Spleen (tissue), 11 donors: Measurements from ENCODE around the gene TRIO. TPM values are rescaled to one million over a fixed set of nuclear protein-coding genes. Genes with fewer than 3 reads are reported as not detected.

Experiments
- DNase-seq: peaks from one replicate; pipeline ENCODE4 v3.0.0-alpha.2; 2020
- H3K27ac ChIP-seq, 8 donors: fragments of 200-600 bp; sonication (generic) in 7 of 8; 1 replicate in 4 of 8; 2 replicates in 4 of 8; pipeline versions ENCODE4 v1.5.0 to v1.8.0; 2016 to 2021; ENCODE audit warnings: inconsistent platforms in 4 of 8, mild to moderate bottlenecking in 4 of 8, moderate library complexity in 1 of 8
- H3K27me3 ChIP-seq, 7 donors: fragments of 200-600 bp; sonication (generic) in 6 of 7; replicated peaks in 1 of 7; 1 replicate in 4 of 7; 2 replicates in 3 of 7; pipeline versions ENCODE4 v1.5.0 to v1.8.0; 2016 to 2021; ENCODE audit warnings: inconsistent platforms in 3 of 7, mild to moderate bottlenecking in 1 of 7
- H3K36me3 ChIP-seq, 6 donors: fragments of 200-600 bp; sonication (generic) in 5 of 6; 1 replicate in 4 of 6; 2 replicates in 2 of 6; pipeline versions ENCODE4 v1.5.0 to v1.8.0; 2016 to 2021; ENCODE audit warnings: inconsistent platforms in 2 of 6
- H3K4me1 ChIP-seq, 6 donors: fragments of 200-600 bp; sonication (generic) in 5 of 6; 1 replicate in 3 of 6; 2 replicates in 3 of 6; pipeline versions ENCODE4 v1.5.0 to v1.8.0; 2016 to 2021; ENCODE audit warnings: inconsistent platforms in 3 of 6
- H3K4me3 ChIP-seq, 8 donors: fragments of 200-600 bp; sonication (generic) in 7 of 8; 1 replicate in 4 of 8; 2 replicates in 4 of 8; pipeline versions ENCODE4 v1.5.0 to v1.8.0; 2016 to 2021; ENCODE audit warnings: inconsistent platforms in 4 of 8, mild to moderate bottlenecking in 4 of 8, moderate library complexity in 2 of 8
- H3K9me3 ChIP-seq, 8 donors: fragments of 200-600 bp; sonication (generic) in 7 of 8; 1 replicate in 4 of 8; 2 replicates in 4 of 8; pipeline versions ENCODE4 v1.5.0 to v1.8.0; 2016 to 2021; ENCODE audit warnings: inconsistent platforms in 4 of 8
- CTCF ChIP-seq, 11 experiments: fragments of 200-600 bp in 7 of 11; fragments of 450-650 bp in 4 of 11; sonication (generic) in 4 of 11; IDR thresholded peaks in 8 of 11; conservative IDR thresholded peaks in 3 of 11; 1 replicate in 7 of 11; 2 replicates in 4 of 11; pipeline versions ENCODE4 v1.4.0 to v1.8.0; 2016 to 2021; ENCODE audit warnings: antibody characterized with exemption in 11 of 11, inconsistent platforms in 4 of 11, mild to moderate bottlenecking in 1 of 11
- POLR2A ChIP-seq, 3 donors: fragments of 450-650 bp; IDR thresholded peaks; one replicate each; pipeline ENCODE4 v1.5.1; 2017; ENCODE audit warnings: antibody characterized with exemption in 3 of 3, mild to moderate bottlenecking in 1 of 3
- POLR2AphosphoS5 ChIP-seq, 3 donors: sonication (generic); formaldehyde crosslinking; IDR thresholded peaks; one replicate each; pipeline ENCODE4 v1.5.1; 2017; ENCODE audit warnings: antibody characterized with exemption in 3 of 3
- WGBS, 5 donors: extraction: QIAGEN DNeasy Blood & Tissue Kit in 3 of 5; methylation state at CpG; one replicate each; pipeline versions ENCODE4 v1.1.5 to v1.1.7; 2013 to 2018; 5-methylcytosine and 5-hydroxymethylcytosine counted together
- intact Hi-C: fragments of 100-400 bp; cut with DNase I; formaldehyde crosslinking; loops from one replicate; pipeline ENCODE4 v1.15.0; 2023; ENCODE audit warnings: low total_unique reads
- polyA plus RNA-seq, 3 donors: library from polyadenylated mRNA; stranded (reverse); fragments of 200-250 nt; gene quantifications; one replicate each; pipeline ENCODE4 v1.2.1, GENCODE V29; 2013
- total RNA-seq, 7 donors: library from RNA; depleted of rRNA in 3 of 7; stranded (reverse); fragments of >200 nt in 3 of 7; fragmentation: NEBNext Ultra II Directional in 4 of 7; extraction: Animal tissue kit (Norgen Biotek cat#: 25700) in 4 of 7; gene quantifications; one replicate each; pipeline versions ENCODE4 v1.1.0 to v1.2.1, GENCODE V29; 2016 to 2021
- donor health status: healthy with polysubstance abuse.
- donor health status: DM: no; HTN: no; CAD: no; lungs with moderate emphysema.
- donor health status: DM: no; HTN: no; CAD: no.
- donor health status: Bipolar disorder and iron deficiency.
- donor health status: healthy.
- donor health status: DM: no; HTN: no; CAD: no.
- donor health status: DM: yes; HTN: yes; CAD: no.

Gene TRIO
- total and polyA plus RNA-seq, 10 donors = 21.5 to 280 (median 190) TPM

GRCh38 chr5:14266686-14267085 lies 123.5 kb downstream of the TRIO start:
- TF ChIP-seq POLR2AphosphoS5 (IDR thresholded peaks at IDR 0.05) (no peak), POLR2A (IDR thresholded peaks at IDR 0.05) (no peak), CTCF (IDR thresholded peaks at IDR 0.05 in 8 of 11, conservative IDR thresholded peaks at IDR 0.05 in 3 of 11) (no peak)
- no peak for DNase-seq
- H3K4me3 ChIP-seq = no peak overlapping the region
- H3K9me3 ChIP-seq = no peaks in the 10 kb centered on the region
- H3K27ac ChIP-seq = no peak overlapping the region
- intact Hi-C loops = loop anchor here (5.0 to 10.0 kb wide), 3 partner anchors 52 to 159 kb away; partner anchors contain the start of gene TRIO
- no peaks in the 10 kb centered on the region for H3K27me3 ChIP-seq
- H3K4me1 ChIP-seq = peaks cover 24 to 75% (median 43%) of the 10 kb centered on the region in 6 donors
- H3K36me3 ChIP-seq = peaks cover 0 to 9% (median 3%) of the 10 kb centered on the region in 6 donors
- 35 to 65% (median 39%) methylated on average over 3 of the region's 3 CpGs for WGBS, 5 donors

- Histone ChIP-seq H3K36me3 (peaks cover 0 to 14% (median 5%) of the 10 kb centered on the region in 6 donors), H3K4me3 (no peak overlapping the region), H3K27ac (no peak overlapping the region), H3K27me3 (no peaks in the 10 kb centered on the region), H3K4me1 (peaks cover 24 to 74% (median 43%) of the 10 kb centered on the region in 6 donors), H3K9me3 (no peaks in the 10 kb centered on the region)
- TF ChIP-seq POLR2AphosphoS5 (IDR thresholded peaks at IDR 0.05) (no peak), CTCF (IDR thresholded peaks at IDR 0.05 in 8 of 11, conservative IDR thresholded peaks at IDR 0.05 in 3 of 11) (no peak), POLR2A (IDR thresholded peaks at IDR 0.05) (no peak)
- intact Hi-C loops = loop anchor here (5.0 to 10.0 kb wide), 3 partner anchors 53 to 160 kb away; partner anchors contain the start of gene TRIO
- 45 to 56% (median 49%) methylated on average over 5 of the region's 5 CpGs for WGBS, 5 donors
- DNase-seq = no peak
Measured at GRCh38 chr5:14267166-14267838, 124.2 kb downstream of the TRIO start.

- Histone ChIP-seq H3K36me3 (peaks cover 0 to 14% (median 5%) of the 10 kb centered on the region in 6 donors), H3K4me1 (peaks cover 24 to 74% (median 43%) of the 10 kb centered on the region in 6 donors), H3K27ac (peak overlapping the region in 2 of 8 donors; percentile 11 to 53), H3K27me3 (no peaks in the 10 kb centered on the region), H3K4me3 (no peak overlapping the region), H3K9me3 (no peaks in the 10 kb centered on the region)
- 65 to 79% (median 75%) methylated on average over 6 of the region's 6 CpGs for WGBS, 5 donors
- TF ChIP-seq POLR2A (IDR thresholded peaks at IDR 0.05) (no peak), POLR2AphosphoS5 (IDR thresholded peaks at IDR 0.05) (no peak), CTCF (IDR thresholded peaks at IDR 0.05 in 8 of 11, conservative IDR thresholded peaks at IDR 0.05 in 3 of 11) (no peak)
- intact Hi-C loops = loop anchor here (5.0 to 10.0 kb wide), 3 partner anchors 53 to 161 kb away; partner anchors contain the start of gene TRIO
- no peak for DNase-seq
Measured at GRCh38 chr5:14267991-14268708, 125.0 kb downstream of the TRIO start.

- H3K27me3 ChIP-seq = no peaks in the 10 kb centered on the region
- intact Hi-C loops = loop anchor here (5.0 to 10.0 kb wide), 3 partner anchors 54 to 161 kb away; partner anchors contain the start of gene TRIO
- H3K36me3 ChIP-seq = peaks cover 0 to 14% (median 5%) of the 10 kb centered on the region in 6 donors
- peaks cover 24 to 70% (median 43%) of the 10 kb centered on the region in 6 donors for H3K4me1 ChIP-seq
- peak overlapping the region in 2 of 8 donors; percentile 11 to 53 for H3K27ac ChIP-seq
- no peak for DNase-seq
- 72 to 89% (median 83%) methylated on average over 5 of the region's 5 CpGs for WGBS, 5 donors
- no peaks in the 10 kb centered on the region for H3K9me3 ChIP-seq
- no peak for TF ChIP-seq CTCF (IDR thresholded peaks at IDR 0.05 in 8 of 11, conservative IDR thresholded peaks at IDR 0.05 in 3 of 11)
- no peak for TF ChIP-seq POLR2A (IDR thresholded peaks at IDR 0.05)
- no peak for TF ChIP-seq POLR2AphosphoS5 (IDR thresholded peaks at IDR 0.05)
- no peak overlapping the region for H3K4me3 ChIP-seq
Measured at GRCh38 chr5:14268738-14269137, 125.6 kb downstream of the TRIO start.
